Pancreas (tissue), 10 donors: Measurements from ENCODE around the gene KLC1. TPM values are rescaled to one million over a fixed set of nuclear protein-coding genes. Genes with fewer than 3 reads are reported as not detected.
A peak's percentile ranks its signal among the peaks of the same experiment; 100 is the strongest.

Experiments
- ATAC-seq, 4 donors: fragments of 200-7000 bp; cut with Tn5 transposase; one replicate each; pipeline versions ENCODE4 v1.8.0 to v1.9.1; 2020; ENCODE audit warnings: mild to moderate bottlenecking in 4 of 4, moderate library complexity in 4 of 4
- DNase-seq, 6 donors: peaks; one replicate each; pipeline ENCODE4 v3.0.0-alpha.2; 2020
- FAIRE-seq: peaks from 2 replicates; lab custom pipeline; 2012; peaks lifted over from hg19 to GRCh38; lab: Jason Lieb, UNC
- H3K27ac ChIP-seq, 4 donors: fragments of 200-600 bp; sonication (generic); 1 replicate in 3 of 4; 2 replicates in 1 of 4; pipeline versions ENCODE4 v1.5.0 to v1.8.0; 2020
- H3K27me3 ChIP-seq, 4 donors: fragments of 200-600 bp; one replicate each; pipeline ENCODE4 v1.8.0; 2021
- H3K36me3 ChIP-seq, 3 donors: fragments of 200-600 bp; sonication (generic) in 1 of 3; one replicate each; pipeline versions ENCODE4 v1.5.0 to v1.8.0; 2020 to 2021
- H3K4me1 ChIP-seq, 3 donors: fragments of 200-600 bp; one replicate each; pipeline ENCODE4 v1.8.0; 2021
- H3K4me3 ChIP-seq, 4 donors: fragments of 200-600 bp; sonication (generic) in 2 of 4; one replicate each; pipeline versions ENCODE4 v1.5.0 to v1.8.0; 2020 to 2021
- H3K9me3 ChIP-seq, 4 donors: fragments of 200-600 bp; one replicate each; pipeline ENCODE4 v1.8.0; 2021
- WGBS, 2 donors: extraction: QIAGEN DNeasy Blood & Tissue Kit; methylation state at CpG; one replicate each; pipeline ENCODE4 v1.1.7; 2013; 5-methylcytosine and 5-hydroxymethylcytosine counted together
- intact Hi-C, 3 donors: fragments of 100-400 bp; cut with DNase I; formaldehyde crosslinking; loops; one replicate each; pipeline versions ENCODE4 v1.11.1 to v1.14.2; 2022
- polyA plus RNA-seq, 2 donors: library from polyadenylated mRNA; stranded (reverse); fragments of 200-250 nt; gene quantifications; one replicate each; pipeline ENCODE4 v1.2.3, GENCODE V29; 2013
- total RNA-seq, 6 donors: library from RNA; stranded (reverse); fragmentation: NEBNext Ultra II Directional in 4 of 6; extraction: Animal tissue kit (Norgen Biotek cat#: 25700) in 4 of 6; gene quantifications; one replicate each; pipeline versions ENCODE4 v1.2.1 to v1.2.4, GENCODE V29; 2021 to 2023
- TF ChIP-seq, protein P1 (sequence below), 4 donors: fragments of 200-600 bp; sonication (generic) in 3 of 4; IDR thresholded peaks; one replicate each; pipeline versions ENCODE4 v1.5.0 to v1.8.0; 2021; ENCODE audit warnings: antibody characterized with exemption in 4 of 4
- donor health status: healthy with polysubstance abuse.
- donor health status: DM: no; HTN: no; CAD: no; lungs with moderate emphysema.
- donor health status: DM: no; HTN: no; CAD: no.
- donor health status: control.
- donor health status: control.
- donor health status: Bipolar disorder and iron deficiency.
- donor health status: DM: yes; HTN: yes; CAD: no.
- donor health status: DM: no; HTN: no; CAD: no.
- donor health status: DM: no; HTN: no; CAD: no.
- donor health status: DM: yes; HTN: yes; CAD: no.

The KLC1 gene
- total and polyA plus RNA-seq, 8 donors, result 36.1 to 91.0 (median 51.6) TPM

DNA sequence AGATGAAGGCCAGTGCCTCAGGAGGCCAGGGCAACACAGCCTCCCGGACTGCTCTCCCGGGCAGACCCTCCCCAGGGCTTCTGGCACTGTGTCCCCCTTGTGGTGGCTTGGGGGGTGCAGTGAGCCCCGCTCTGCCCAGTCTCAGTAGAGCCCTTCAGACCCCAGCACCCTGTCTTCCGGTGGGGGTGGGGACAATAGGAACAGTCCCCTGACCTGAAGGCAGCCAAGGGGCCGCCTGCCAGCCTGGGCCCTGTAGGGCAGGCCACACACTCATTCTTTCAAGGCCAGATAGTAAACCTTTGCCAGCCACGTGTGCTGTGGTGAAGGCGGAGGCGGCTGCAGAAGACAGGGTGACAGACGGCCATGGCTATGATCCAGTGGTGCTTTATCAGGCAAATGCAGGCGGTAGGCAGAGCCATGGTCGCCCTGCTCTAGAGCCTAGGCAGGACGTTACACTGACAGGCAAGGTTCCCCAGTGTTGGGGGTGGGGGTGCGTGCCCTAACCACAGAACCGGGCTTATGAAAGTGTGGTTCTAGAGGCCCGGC is 101.6 kb downstream of the KLC1 start:
- no peak overlapping the region for H3K4me3 ChIP-seq
- peak; percentile 90 to 93 (median 93) for ATAC-seq
- WGBS, 2 donors, result 18 to 26% methylated on average over 15 of the region's 15 CpGs
- peaks cover 10 to 24% (median 24%) of the 10 kb centered on the region in 3 donors for H3K4me1 ChIP-seq
- TF ChIP-seq, protein P1, sequence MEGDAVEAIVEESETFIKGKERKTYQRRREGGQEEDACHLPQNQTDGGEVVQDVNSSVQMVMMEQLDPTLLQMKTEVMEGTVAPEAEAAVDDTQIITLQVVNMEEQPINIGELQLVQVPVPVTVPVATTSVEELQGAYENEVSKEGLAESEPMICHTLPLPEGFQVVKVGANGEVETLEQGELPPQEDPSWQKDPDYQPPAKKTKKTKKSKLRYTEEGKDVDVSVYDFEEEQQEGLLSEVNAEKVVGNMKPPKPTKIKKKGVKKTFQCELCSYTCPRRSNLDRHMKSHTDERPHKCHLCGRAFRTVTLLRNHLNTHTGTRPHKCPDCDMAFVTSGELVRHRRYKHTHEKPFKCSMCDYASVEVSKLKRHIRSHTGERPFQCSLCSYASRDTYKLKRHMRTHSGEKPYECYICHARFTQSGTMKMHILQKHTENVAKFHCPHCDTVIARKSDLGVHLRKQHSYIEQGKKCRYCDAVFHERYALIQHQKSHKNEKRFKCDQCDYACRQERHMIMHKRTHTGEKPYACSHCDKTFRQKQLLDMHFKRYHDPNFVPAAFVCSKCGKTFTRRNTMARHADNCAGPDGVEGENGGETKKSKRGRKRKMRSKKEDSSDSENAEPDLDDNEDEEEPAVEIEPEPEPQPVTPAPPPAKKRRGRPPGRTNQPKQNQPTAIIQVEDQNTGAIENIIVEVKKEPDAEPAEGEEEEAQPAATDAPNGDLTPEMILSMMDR (IDR thresholded peaks at IDR 0.05), result no peak
- H3K9me3 ChIP-seq, result no peaks in the 10 kb centered on the region
- FAIRE-seq, result no peak
- peak; percentile 77 to 94 (median 92) for DNase-seq
- H3K36me3 ChIP-seq, result peaks cover 0 to 11% (median 0%) of the 10 kb centered on the region in 3 donors
- H3K27ac ChIP-seq, result peak overlapping the region in 2 of 4 donors; percentile 25 to 53
- H3K27me3 ChIP-seq, result no peaks in the 10 kb centered on the region
- intact Hi-C loops, result loop anchor here in 1 of 3 donors (10.0 kb wide), 1 partner anchor 184 kb away; no protein-coding TSS in a partner anchor

DNA sequence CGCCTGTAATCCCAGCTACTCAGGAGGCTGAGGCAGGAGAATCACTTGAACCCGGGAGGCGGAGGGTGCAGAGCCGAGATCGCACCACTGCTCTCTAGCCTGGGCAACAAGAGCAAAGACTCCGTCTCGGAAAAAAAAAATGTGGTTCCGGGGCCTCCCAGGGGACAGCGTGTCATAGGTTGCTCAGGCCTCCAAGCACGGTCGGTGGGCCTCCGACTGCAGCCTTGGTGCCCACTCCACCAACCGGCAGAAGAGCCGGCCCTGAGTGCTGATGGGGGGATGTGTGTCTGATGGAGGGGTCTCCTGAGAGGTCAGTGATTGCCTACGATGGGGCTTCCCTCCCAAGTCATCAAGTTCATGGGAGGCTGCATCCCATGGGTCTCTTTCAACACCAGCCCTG is 102.5 kb downstream of the KLC1 start:
- 93 to 96% methylated on average over 15 of the region's 15 CpGs for WGBS, 2 donors
- intact Hi-C loops, result loop anchor here in 1 of 3 donors (10.0 kb wide), 1 partner anchor 183 kb away; no protein-coding TSS in a partner anchor
- Histone ChIP-seq H3K27ac (no peak overlapping the region), H3K4me1 (peaks cover 10 to 17% (median 14%) of the 10 kb centered on the region in 3 donors), H3K36me3 (peaks cover 0 to 16% (median 0%) of the 10 kb centered on the region in 3 donors), H3K27me3 (no peaks in the 10 kb centered on the region), H3K4me3 (no peak overlapping the region), H3K9me3 (no peaks in the 10 kb centered on the region)
- TF ChIP-seq, protein P1 (IDR thresholded peaks at IDR 0.05), result no peak
- no peak for ATAC-seq
- peak in 1 of 6 donors; percentile 69 for DNase-seq
- no peak for FAIRE-seq

DNA sequence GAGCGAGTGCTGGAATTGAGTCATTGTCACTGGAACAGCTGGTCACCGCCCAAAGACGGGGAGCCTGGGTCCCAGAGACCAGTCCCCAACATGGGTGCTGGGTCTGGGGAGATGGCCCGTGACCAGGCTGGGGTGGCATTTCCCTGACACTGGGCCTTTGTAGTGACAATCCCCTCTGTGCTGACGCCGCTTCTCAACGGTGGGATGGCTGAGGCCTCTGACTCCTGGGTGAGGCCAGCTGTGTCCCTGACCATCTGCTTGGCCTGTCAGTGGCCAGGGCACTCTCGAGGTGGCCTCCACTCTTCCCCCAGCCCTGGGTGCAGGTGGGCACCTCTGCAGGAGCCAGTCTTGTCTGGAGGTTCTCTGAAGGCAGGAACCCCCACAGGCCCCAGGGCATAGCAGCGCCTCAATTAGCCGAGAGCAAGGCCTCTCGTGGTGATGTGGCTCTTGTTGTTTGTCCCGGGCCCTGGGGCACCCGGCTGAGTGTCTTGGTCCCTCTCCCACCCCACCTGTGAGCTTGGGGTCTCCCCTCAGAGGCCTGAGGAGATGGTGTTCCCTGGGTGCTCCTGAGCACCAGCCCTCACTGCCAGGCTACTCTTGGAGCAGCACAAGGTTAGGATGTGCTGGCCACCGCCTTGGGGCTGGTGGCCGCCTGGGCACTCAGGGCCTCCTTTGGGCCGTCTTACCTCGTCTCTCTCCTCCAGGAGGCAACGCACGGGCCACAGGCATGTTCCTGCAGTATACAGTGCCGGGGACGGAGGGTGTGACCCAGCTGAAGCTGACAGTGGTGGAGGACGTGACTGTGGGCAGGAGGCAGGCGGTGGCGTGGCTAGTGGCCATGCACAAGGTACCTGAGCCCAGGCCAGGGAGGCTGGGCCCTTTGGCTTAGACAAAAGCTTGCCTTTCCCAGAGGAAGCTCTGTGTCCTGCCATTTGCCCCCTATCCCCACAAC is 103.2 kb downstream of the KLC1 start:
- DNase-seq (peak in 1 of 6 donors; percentile 81), ATAC-seq (no peak), FAIRE-seq (no peak)
- Histone ChIP-seq H3K27me3 (no peaks in the 10 kb centered on the region), H3K9me3 (no peaks in the 10 kb centered on the region), H3K27ac (no peak overlapping the region), H3K4me1 (peaks cover 10 to 17% (median 13%) of the 10 kb centered on the region in 3 donors), H3K36me3 (peaks cover 0 to 23% (median 0%) of the 10 kb centered on the region in 3 donors), H3K4me3 (no peak overlapping the region)
- 91 to 92% methylated on average over 22 to 24 of the region's 24 CpGs for WGBS, 2 donors
- TF ChIP-seq, protein P1 (IDR thresholded peaks at IDR 0.05), result no peak
- intact Hi-C loops, result loop anchor here in 1 of 3 donors (10.0 kb wide), 1 partner anchor 183 kb away; no protein-coding TSS in a partner anchor

DNA sequence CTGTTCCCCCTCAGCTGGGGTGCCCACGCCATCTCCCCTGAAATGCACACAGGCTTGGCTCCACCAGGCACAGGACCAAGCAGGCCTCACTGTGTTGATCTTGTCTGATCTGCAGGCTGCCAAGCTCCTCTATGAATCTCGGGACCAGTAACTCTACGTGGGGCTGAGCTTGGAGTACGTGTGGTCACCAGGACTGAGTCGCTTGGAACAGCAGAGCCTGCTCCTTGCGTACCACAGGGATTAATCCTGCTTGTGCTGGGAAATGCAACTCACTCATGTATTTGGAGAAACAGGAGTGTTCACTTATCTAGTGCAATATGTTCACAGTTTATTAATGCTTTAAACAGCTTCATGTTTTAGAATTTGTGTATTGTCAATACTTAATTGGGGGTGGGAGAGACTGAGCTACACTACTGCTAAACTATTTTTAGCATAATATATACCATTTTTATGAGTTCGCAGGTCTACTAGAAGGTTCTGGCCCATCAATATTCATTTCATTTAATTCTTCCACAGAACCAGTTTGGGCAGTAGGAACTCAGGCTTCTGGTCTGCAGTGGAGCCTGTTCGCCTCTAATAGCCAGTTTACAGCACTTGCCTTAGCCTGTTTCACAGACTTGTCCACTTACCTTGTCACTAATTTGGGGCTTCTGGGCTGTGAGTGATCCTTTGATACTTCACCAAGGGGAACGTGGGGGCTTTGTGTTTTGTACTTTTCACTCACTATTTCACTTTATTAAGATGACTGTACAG is 104.0 kb downstream of the KLC1 start:
- intact Hi-C loops, result loop anchor here in 1 of 3 donors (10.0 kb wide), 1 partner anchor 182 kb away; no protein-coding TSS in a partner anchor
- no peak for FAIRE-seq
- no peak overlapping the region for H3K27ac ChIP-seq

More for the DNA sequence above, 104.0 kb downstream of the KLC1 start:
- Histone ChIP-seq H3K4me1 (peaks cover 10 to 17% (median 13%) of the 10 kb centered on the region in 3 donors), H3K27me3 (no peaks in the 10 kb centered on the region), H3K9me3 (no peaks in the 10 kb centered on the region), H3K36me3 (peaks cover 0 to 31% (median 2%) of the 10 kb centered on the region in 3 donors), H3K4me3 (no peak overlapping the region)
- peak in 1 of 6 donors; percentile 30 for DNase-seq
- WGBS, 2 donors, result 85 to 87% methylated on average over 9 of the region's 9 CpGs
- TF ChIP-seq, protein P1 (IDR thresholded peaks at IDR 0.05), result no peak
- ATAC-seq, result no peak
